Measurements from ENCODE around the gene PDE6D.

The PDE6D gene

GRCh38 chr2:231780909-231781797 is at the start of gene PDE6D:
Gene PDE6D (minus strand): TSS chr2:231781282. CDS start chr2:231781114, 168 bp downstream.
- Histone ChIP-seq H4K20me1 (ENCODE audit: insufficient read depth, low read length, poor library complexity, severe bottlenecking) (peaks cover 18% of the 10 kb centered on the region), H3K9me2 (replicated peaks; ENCODE audit: low read depth, low read length) (no peaks in the 10 kb centered on the region), H3K4me3 (ENCODE audit: low read length, poor library complexity, severe bottlenecking) (peak within 1 kb of the TSS; percentile 91), H3K9me3 (ENCODE audit: insufficient read depth, low read depth, low read length) (no peaks in the 10 kb centered on the region), H3K4me1 (ENCODE audit: insufficient read depth, low read length, poor library complexity, severe bottlenecking) (peaks cover 31% of the 10 kb centered on the region), H3K27me3 (ENCODE audit: insufficient read depth, low read length, poor library complexity, severe bottlenecking) (no peaks in the 10 kb centered on the region), H3K79me2 (ENCODE audit: insufficient read depth, low read length) (peaks cover 20% of the 10 kb centered on the region), H3K9ac (ENCODE audit: low read depth, low read length, poor library complexity, severe bottlenecking) (peak within 1 kb of the TSS; percentile 73), H3K4me2 (ENCODE audit: low read depth, low read length, poor library complexity, severe bottlenecking) (peak within 1 kb of the TSS; percentile 91), H3F3A (ENCODE audit: low read depth) (no peaks in the 10 kb centered on the region), H3K36me3 (ENCODE audit: insufficient read depth, low read length) (no peaks in the 10 kb centered on the region), H2AFZ (ENCODE audit: low read length) (peak within 1 kb of the TSS; percentile 96)
- TF ChIP-seq EZH2phosphoT487 (IDR thresholded peaks at IDR 0.05; ENCODE audit: borderline replicate concordance) (no peak), CTCF (conservative IDR thresholded peaks at IDR 0.05; ENCODE audit: low read length) (no peak)

DNA sequence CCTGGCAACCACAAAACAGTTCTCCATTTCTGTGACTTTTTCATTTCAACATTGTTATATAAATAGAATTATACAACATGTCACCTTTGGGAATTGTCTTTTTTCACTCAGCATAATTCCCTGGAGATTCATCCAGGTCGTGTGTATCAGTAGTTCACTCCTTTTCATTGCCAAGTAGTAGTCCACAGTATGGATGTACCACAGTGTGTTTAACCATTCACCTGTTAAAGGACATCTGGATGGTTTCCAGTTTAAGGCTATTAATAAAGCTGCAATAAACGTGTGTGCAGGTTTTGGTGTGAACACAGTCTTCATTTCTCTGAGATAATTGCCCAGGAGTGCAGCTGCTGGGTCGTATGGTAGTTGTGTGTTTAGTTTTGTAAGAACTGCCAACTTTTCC is 40.8 kb upstream of the PDE6D start:
- Histone ChIP-seq H3K9me2 (replicated peaks; ENCODE audit: low read depth, low read length) (no peaks in the 10 kb centered on the region), H3K9me3 (ENCODE audit: insufficient read depth, low read depth, low read length) (peaks cover 4% of the 10 kb centered on the region; the same call in 1 of the 2 replicates), H3K27me3 (ENCODE audit: insufficient read depth, low read length, poor library complexity, severe bottlenecking) (no peaks in the 10 kb centered on the region), H4K20me1 (ENCODE audit: insufficient read depth, low read length, poor library complexity, severe bottlenecking) (no peaks in the 10 kb centered on the region), H3K4me1 (ENCODE audit: insufficient read depth, low read length, poor library complexity, severe bottlenecking) (no peaks in the 10 kb centered on the region), H3F3A (ENCODE audit: low read depth) (no peaks in the 10 kb centered on the region), H3K36me3 (ENCODE audit: insufficient read depth, low read length) (no peaks in the 10 kb centered on the region), H3K79me2 (ENCODE audit: insufficient read depth, low read length) (no peaks in the 10 kb centered on the region), H3K4me3 (ENCODE audit: low read length, poor library complexity, severe bottlenecking) (no peak overlapping the region), H3K4me2 (ENCODE audit: low read depth, low read length, poor library complexity, severe bottlenecking) (no peak overlapping the region), H3K9ac (ENCODE audit: low read depth, low read length, poor library complexity, severe bottlenecking) (no peak overlapping the region), H2AFZ (ENCODE audit: low read length) (no peak overlapping the region)
- TF ChIP-seq CTCF (conservative IDR thresholded peaks at IDR 0.05; ENCODE audit: low read length) = no peak
- TF ChIP-seq EZH2phosphoT487 (IDR thresholded peaks at IDR 0.05; ENCODE audit: borderline replicate concordance) = no peak

DNA sequence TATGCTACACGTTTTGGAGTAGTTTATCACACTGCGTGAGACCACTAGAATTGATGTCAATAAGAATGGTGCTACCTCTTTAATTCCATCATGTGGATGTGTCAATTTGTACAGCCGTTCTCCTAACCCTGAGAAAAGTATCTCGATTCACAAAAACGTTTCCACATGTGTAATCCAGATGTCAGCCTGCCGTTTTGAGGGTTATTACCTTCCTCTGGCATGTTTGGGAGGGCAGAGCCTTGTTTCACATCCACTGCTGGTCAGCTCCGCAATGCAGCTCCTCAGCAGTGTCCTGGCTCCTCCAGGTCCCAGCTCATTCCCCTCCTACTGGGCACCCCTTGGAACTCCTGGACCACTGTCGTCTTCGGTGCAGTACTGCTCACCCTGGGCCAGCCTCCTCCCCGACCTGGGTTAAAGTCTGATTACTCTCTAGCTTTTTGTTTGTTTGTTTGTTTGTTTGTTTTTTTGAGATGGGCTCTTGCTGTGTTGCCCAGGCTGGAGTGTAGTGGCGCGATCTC is 39.8 kb upstream of the PDE6D start:
- H3K4me1 ChIP-seq (ENCODE audit: insufficient read depth, low read length, poor library complexity, severe bottlenecking) = no peaks in the 10 kb centered on the region
- no peaks in the 10 kb centered on the region for H3K9me2 ChIP-seq (replicated peaks; ENCODE audit: low read depth, low read length)
- H2AFZ ChIP-seq (ENCODE audit: low read length) = no peak overlapping the region
- peaks cover 4% of the 10 kb centered on the region; the same call in 1 of the 2 replicates for H3K9me3 ChIP-seq (ENCODE audit: insufficient read depth, low read depth, low read length)
- H4K20me1 ChIP-seq (ENCODE audit: insufficient read depth, low read length, poor library complexity, severe bottlenecking) = no peaks in the 10 kb centered on the region
- no peaks in the 10 kb centered on the region for H3K79me2 ChIP-seq (ENCODE audit: insufficient read depth, low read length)
- H3K36me3 ChIP-seq (ENCODE audit: insufficient read depth, low read length) = no peaks in the 10 kb centered on the region
- H3K27me3 ChIP-seq (ENCODE audit: insufficient read depth, low read length, poor library complexity, severe bottlenecking) = no peaks in the 10 kb centered on the region
- H3F3A ChIP-seq (ENCODE audit: low read depth) = no peaks in the 10 kb centered on the region
- H3K9ac ChIP-seq (ENCODE audit: low read depth, low read length, poor library complexity, severe bottlenecking) = no peak overlapping the region
- TF ChIP-seq EZH2phosphoT487 (IDR thresholded peaks at IDR 0.05; ENCODE audit: borderline replicate concordance) (no peak), CTCF (conservative IDR thresholded peaks at IDR 0.05; ENCODE audit: low read length) (no peak)
- no peak overlapping the region for H3K4me3 ChIP-seq (ENCODE audit: low read length, poor library complexity, severe bottlenecking)
- H3K4me2 ChIP-seq (ENCODE audit: low read depth, low read length, poor library complexity, severe bottlenecking) = no peak overlapping the region

Measured in Loucy (cell line).